Measurements from ENCODE around the gene RABGAP1L.
A peak's percentile ranks its signal among the peaks of the same experiment; 100 is the strongest.
"Not testable (repeated sequence)": the region's sequence is repeated elsewhere in the genome, so short reads cannot be mapped to it uniquely, and the experiment has no call there.

Gene RABGAP1L

GRCh38 chr1:174617905-174618304 is 458.6 kb downstream of the RABGAP1L start:
- not testable (repeated sequence) for DNase-seq

GRCh38 chr1:174623324-174624035 is 464.2 kb downstream of the RABGAP1L start:
- no peak for DNase-seq

- DNase-seq = peak; percentile 15 to 33
These were observed 467.0 kb downstream of the RABGAP1L start for GRCh38 chr1:174626031-174627025.

GRCh38 chr1:174637487-174637886 is 478.2 kb downstream of the RABGAP1L start:
- no peak for DNase-seq

- no peak for DNase-seq
These were observed 480.1 kb downstream of the RABGAP1L start for GRCh38 chr1:174639461-174639860.

DNA sequence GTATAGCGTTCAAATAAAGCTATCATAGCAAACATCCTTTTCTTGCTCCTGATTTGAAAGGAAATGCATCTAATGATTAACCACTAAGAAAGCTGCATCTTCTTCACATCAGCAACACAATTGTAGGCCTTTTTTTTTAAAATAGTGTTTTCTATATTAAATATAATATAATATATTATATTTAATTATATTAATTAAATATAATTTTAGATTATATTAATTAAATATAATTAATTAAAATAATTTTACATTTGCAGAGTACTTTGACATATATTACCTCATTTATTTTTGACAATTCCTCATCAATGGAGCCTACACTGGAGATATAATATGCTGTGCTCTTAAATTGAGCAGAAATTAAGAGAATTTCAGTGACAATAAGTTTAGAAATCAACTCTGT is 481.5 kb downstream of the RABGAP1L start:
- no peak for DNase-seq

DNA sequence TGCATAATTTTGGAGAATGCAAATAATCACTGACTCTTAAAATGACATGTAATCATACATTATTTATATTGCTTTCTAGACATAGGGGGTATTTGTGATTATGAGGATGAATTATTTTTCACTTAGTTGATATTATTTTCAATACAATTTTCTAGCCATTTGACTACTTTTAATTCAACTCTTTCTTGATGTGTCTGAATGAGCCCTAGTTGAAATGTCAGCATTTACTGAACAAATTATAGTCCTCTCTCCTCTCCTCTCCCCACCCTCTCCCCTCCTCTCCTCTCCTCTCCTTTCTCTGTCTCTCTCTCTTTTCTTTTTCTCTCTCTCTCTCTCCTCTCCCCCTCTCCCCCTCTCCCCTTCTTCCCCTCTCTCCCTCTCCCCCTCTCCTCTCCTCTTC is 483.1 kb downstream of the RABGAP1L start:
- DNase-seq = no peak

DNA sequence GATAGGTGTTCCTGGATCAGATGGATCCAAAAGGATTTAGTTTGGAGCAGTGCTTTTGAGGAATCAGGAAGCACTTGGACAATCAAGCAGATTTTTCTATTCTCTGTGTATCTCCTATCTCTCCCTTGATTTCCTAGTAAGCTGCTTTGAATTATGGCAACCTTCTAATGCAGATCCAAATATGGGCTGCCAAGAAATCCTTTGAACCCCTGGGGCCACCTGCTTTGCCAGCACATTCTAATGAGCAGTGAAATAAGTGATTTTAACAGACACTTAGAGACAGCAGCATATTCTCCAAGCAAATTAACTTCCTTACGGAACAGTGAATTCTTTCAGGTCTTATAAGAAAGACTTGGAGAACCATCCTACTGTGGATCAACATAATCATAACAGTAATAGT is 483.9 kb downstream of the RABGAP1L start:
- no peak for DNase-seq

DNA sequence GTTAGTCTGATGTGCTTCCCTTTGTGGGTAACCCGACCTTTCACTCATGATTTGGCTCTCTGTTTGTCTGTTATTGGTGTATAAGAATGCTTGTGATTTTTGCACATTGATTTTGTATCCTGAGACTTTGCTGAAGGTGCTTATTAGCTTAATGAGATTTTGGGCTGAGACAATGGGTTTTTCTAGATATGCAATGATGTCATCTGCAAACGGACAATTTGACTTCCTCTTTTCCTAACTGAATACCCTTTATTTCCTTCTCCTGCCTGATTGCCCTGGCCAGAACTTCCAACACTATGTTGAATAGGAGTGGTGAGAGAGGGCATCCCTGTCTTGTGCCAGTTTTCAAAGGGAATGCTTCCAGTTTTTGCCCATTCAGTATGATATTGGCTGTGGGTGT is 490.3 kb downstream of the RABGAP1L start:
- DNase-seq = not testable (repeated sequence)

- DNase-seq = no peak
These were observed 493.4 kb downstream of the RABGAP1L start for GRCh38 chr1:174652569-174653280.

GRCh38 chr1:174654560-174654959 is 495.2 kb downstream of the RABGAP1L start:
- DNase-seq = no peak

DNA sequence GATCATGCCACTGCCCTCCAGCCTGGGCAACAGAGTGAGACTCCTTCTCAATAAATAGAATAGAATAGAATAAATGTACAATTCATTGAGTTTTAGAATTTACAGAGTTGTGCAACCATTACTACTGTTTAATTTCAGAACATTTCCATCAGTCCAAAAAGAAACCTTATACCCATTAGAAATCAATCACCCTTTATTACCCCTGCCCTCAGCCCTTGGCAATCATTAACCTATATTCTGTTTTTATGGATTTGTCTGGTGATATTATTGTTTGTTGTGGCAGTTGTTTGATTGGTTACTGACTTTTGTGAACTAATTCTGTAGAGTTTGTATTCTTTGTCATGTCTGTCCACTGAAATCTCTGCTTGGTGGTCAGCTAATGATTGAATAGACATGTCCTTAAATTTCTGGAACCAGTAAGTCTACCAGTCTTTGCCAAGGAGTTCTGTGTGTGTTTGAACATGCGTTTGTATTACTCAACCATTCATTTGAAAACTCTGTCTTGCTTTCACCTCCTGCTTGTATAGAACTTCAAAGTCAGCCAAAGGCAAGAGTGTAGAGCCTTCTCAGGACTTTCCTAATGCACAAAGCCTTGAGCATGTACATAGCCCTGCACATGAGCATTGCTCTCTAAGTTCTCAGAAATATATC is 497.2 kb downstream of the RABGAP1L start:
- no peak for DNase-seq

GRCh38 chr1:174657411-174657810 is 498.1 kb downstream of the RABGAP1L start:
- DNase-seq = no peak

GRCh38 chr1:174657893-174658292 is 498.6 kb downstream of the RABGAP1L start:
- no peak for DNase-seq

- no peak for DNase-seq
These were observed 500.5 kb downstream of the RABGAP1L start for GRCh38 chr1:174659823-174660222.

- DNase-seq = no peak
These were observed 501.2 kb downstream of the RABGAP1L start for GRCh38 chr1:174660476-174660875.

DNA sequence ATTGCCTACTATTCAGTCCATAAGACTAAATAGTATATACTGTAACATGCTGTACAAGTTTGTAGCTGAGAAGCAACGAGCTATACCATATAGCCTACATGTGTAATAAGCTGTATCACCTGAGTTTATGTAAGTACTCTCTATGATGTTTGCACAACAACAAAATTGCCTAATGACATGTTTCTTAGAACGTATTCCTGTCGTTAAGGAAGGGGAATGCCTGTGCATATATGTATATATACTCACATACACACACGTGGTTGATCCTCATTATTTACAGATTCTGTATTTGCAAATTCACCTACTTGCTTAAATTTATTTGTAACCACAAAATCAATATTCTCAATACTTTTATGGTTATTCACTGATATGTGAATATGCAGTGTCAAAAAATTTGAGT is 504.0 kb downstream of the RABGAP1L start:
- DNase-seq = no peak

- no peak for DNase-seq
These were observed 506.9 kb downstream of the RABGAP1L start for GRCh38 chr1:174666248-174666647.

- no peak for DNase-seq
These were observed 512.5 kb downstream of the RABGAP1L start for GRCh38 chr1:174671826-174672225.

DNA sequence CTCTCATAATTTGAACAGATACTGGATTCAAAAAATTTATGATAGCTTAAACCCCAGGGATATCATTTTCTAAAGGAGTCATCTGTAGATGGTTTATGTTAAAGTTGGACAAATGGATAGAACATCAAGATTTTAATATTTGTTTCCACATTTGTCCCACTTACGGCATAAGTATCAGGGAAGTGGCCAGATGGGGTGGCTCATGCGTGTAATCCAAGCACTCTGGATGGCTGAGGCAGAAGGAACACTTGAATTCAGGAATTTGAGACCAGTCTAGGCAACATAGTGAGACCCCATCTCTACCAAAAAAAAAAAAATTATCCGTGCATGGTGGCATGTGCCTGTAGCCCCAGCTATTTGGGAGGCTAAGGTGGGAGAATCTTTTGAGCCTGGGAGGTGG is 517.5 kb downstream of the RABGAP1L start:
- DNase-seq = no peak

GRCh38 chr1:174678657-174679056 is 519.3 kb downstream of the RABGAP1L start:
- no peak for DNase-seq

- DNase-seq = no peak
These were observed 520.8 kb downstream of the RABGAP1L start for GRCh38 chr1:174680101-174680500.
